CD14-positive monocyte (primary cell): ENCODE data around the gene ABCC3. TPM values are rescaled to one million over a fixed set of nuclear protein-coding genes. Genes with fewer than 3 reads are reported as not detected.

Experiments used
- DNase-seq, 3 donors: peaks; one replicate each; pipeline ENCODE4 v3.0.0-alpha.2; 2011 to 2022
- H2AFZ ChIP-seq: 2 replicates; pipeline ENCODE4 v1.6.0; 2012; ENCODE audit warnings: mild to moderate bottlenecking, low read depth, low read length, inconsistent platforms; ENCODE audit not compliant: insufficient read depth, poor library complexity, severe bottlenecking
- H3K27ac ChIP-seq, 2 donors: 1 replicate in 1 of 2; 2 replicates in 1 of 2; pipeline ENCODE4 v1.5.1; 2012 to 2013; ENCODE audit warnings: low read length in 2 of 2, control low read depth in 1 of 2, inconsistent platforms in 1 of 2, low read depth in 1 of 2, mild to moderate bottlenecking in 1 of 2
- H3K27me3 ChIP-seq, 2 donors: one replicate each; pipeline versions ENCODE4 v1.6.0 to v1.6.1; 2011 to 2013; ENCODE audit warnings: low read length in 2 of 2; ENCODE audit not compliant: control insufficient read depth in 2 of 2, insufficient read depth in 2 of 2
- H3K36me3 ChIP-seq, 2 donors: replicated peaks in 1 of 2; 1 replicate in 1 of 2; 2 replicates in 1 of 2; pipeline versions ENCODE4 v1.5.1 to v1.6.1; 2012 to 2013; ENCODE audit warnings: low read length in 2 of 2, control low read depth in 1 of 2, inconsistent platforms in 1 of 2, mild to moderate bottlenecking in 1 of 2; ENCODE audit not compliant: insufficient read depth in 2 of 2, control insufficient read depth in 1 of 2
- H3K4me1 ChIP-seq, 2 donors: 1 replicate in 1 of 2; 2 replicates in 1 of 2; pipeline versions ENCODE4 v1.5.1 to v1.6.1; 2012 to 2013; ENCODE audit warnings: low read length in 2 of 2, control low read depth in 1 of 2, inconsistent platforms in 1 of 2, mild to moderate bottlenecking in 1 of 2, moderate library complexity in 1 of 2; ENCODE audit not compliant: insufficient read depth in 2 of 2, control insufficient read depth in 1 of 2
- H3K4me2 ChIP-seq: replicated peaks from 2 replicates; pipeline ENCODE3; 2012; ENCODE audit warnings: low read length, moderate library complexity, mild to moderate bottlenecking; ENCODE audit not compliant: poor library complexity, severe bottlenecking; ENCODE audit errors: extremely low read depth
- H3K4me3 ChIP-seq, 3 experiments: fragments of 200-600 bp in 1 of 3; sonication (generic) in 1 of 3; replicated peaks in 1 of 3; 1 replicate in 2 of 3; 2 replicates in 1 of 3; pipeline ENCODE4 v1.5.1; 2011 to 2013; ENCODE audit warnings: low read length in 3 of 3, mild to moderate bottlenecking in 3 of 3, control low read depth in 2 of 3, low read depth in 2 of 3, inconsistent platforms in 1 of 3, moderate library complexity in 1 of 3
- H3K79me2 ChIP-seq: 2 replicates; pipeline ENCODE4 v1.6.0; 2012; ENCODE audit warnings: mild to moderate bottlenecking, control low read depth, inconsistent platforms, low read length, moderate library complexity; ENCODE audit not compliant: insufficient read depth
- H3K9ac ChIP-seq: 2 replicates; pipeline ENCODE4 v1.6.0; 2017; ENCODE audit warnings: low read length, mild to moderate bottlenecking; ENCODE audit not compliant: insufficient read depth, poor library complexity, severe bottlenecking
- H3K9me3 ChIP-seq, 2 donors: replicated peaks in 1 of 2; 1 replicate in 1 of 2; 2 replicates in 1 of 2; pipeline versions ENCODE4 v1.5.1 to v1.6.1; 2012 to 2013; ENCODE audit warnings: low read length in 2 of 2, control low read depth in 1 of 2; ENCODE audit not compliant: control insufficient read depth in 1 of 2, insufficient read depth in 1 of 2
- H4K20me1 ChIP-seq: 2 replicates; pipeline ENCODE4 v1.6.0; 2012; ENCODE audit warnings: mild to moderate bottlenecking, low read length, control low read depth, moderate library complexity; ENCODE audit not compliant: insufficient read depth
- H3K27ac Mint-ChIP-seq, 7 donors: one replicate each; pipeline ENCODE4 v1.8.0; 2020; ENCODE audit warnings: mild to moderate bottlenecking in 7 of 7, mixed read lengths in 7 of 7, moderate library complexity in 6 of 7, inconsistent platforms in 2 of 7
- H3K27me3 Mint-ChIP-seq, 3 donors: one replicate each; pipeline ENCODE4 v1.8.0; 2021 to 2022; ENCODE audit warnings: low read depth in 3 of 3, mild to moderate bottlenecking in 3 of 3, mixed read lengths in 3 of 3, moderate library complexity in 3 of 3, inconsistent platforms in 1 of 3
- H3K36me3 Mint-ChIP-seq, 2 donors: one replicate each; pipeline ENCODE4 v1.8.0; 2020; ENCODE audit warnings: mixed read lengths in 2 of 2, inconsistent platforms in 1 of 2, mild to moderate bottlenecking in 1 of 2
- H3K4me1 Mint-ChIP-seq: one replicate; pipeline ENCODE4 v1.8.0; 2020; ENCODE audit warnings: mild to moderate bottlenecking, mixed read lengths
- H3K4me3 Mint-ChIP-seq, 2 donors: one replicate each; pipeline ENCODE4 v1.8.0; 2020; ENCODE audit warnings: mild to moderate bottlenecking in 2 of 2, mixed read lengths in 2 of 2, moderate library complexity in 1 of 2
- H3K9me3 Mint-ChIP-seq, 7 donors: one replicate each; pipeline ENCODE4 v1.8.0; 2020 to 2022; ENCODE audit warnings: mixed read lengths in 7 of 7, mild to moderate bottlenecking in 6 of 7, moderate library complexity in 6 of 7, inconsistent platforms in 2 of 7
- CTCF ChIP-seq: fragments of 200-600 bp; IDR thresholded peaks from one replicate; pipeline ENCODE4 v1.8.0; 2022; ENCODE audit warnings: antibody characterized with exemption, mild to moderate bottlenecking
- WGBS: methylation state at CpG from one replicate; pipeline ENCODE4 v1.1.5; 2013; ENCODE audit warnings: missing lambda C conversion rate; ENCODE audit not compliant: insufficient coverage; 5-methylcytosine and 5-hydroxymethylcytosine counted together
- intact Hi-C, 2 donors: fragments of 100-400 bp; cut with micrococcal nuclease; formaldehyde crosslinking; loops; one replicate each; pipeline versions ENCODE4 v1.15.0 to v1.15.1; 2023
- polyA plus RNA-seq, 3 donors: library from polyadenylated mRNA; depleted of rRNA in 1 of 3; unstranded in 2 of 3; stranded (reverse) in 1 of 3; fragments of 300-500 nt in 2 of 3; fragments of >200 nt in 1 of 3; fragmentation: Illumina TruSeq in 2 of 3; gene quantifications; 1 replicate in 2 of 3; 2 replicates in 1 of 3; pipeline ENCODE4 v1.2.3, GENCODE V29; 2012 to 2021

ABCC3 gene
- polyA plus RNA-seq, 3 donors: 2.7 to 74.5 (median 11.4) TPM

GRCh38 chr17:50676065-50676975, 41.6 kb downstream of the ABCC3 start:
- Histone ChIP-seq H3K79me2 (no peaks in the 10 kb centered on the region), H3K4me2 (no peak overlapping the region), H4K20me1 (no peaks in the 10 kb centered on the region), H3K9me3 (no peaks in the 10 kb centered on the region), H3K4me3 (no peak overlapping the region), H3K9ac (no peak overlapping the region), H3K4me1 (peaks cover 5 to 10% of the 10 kb centered on the region in 2 donors), H2AFZ (no peak overlapping the region), H3K27me3 (no peaks in the 10 kb centered on the region), H3K27ac (no peak overlapping the region), H3K36me3 (no peaks in the 10 kb centered on the region)
- no peak for DNase-seq
- TF ChIP-seq CTCF: no peak
- H3K27me3 Mint-ChIP-seq: peaks cover 5 to 10% (median 8%) of the 10 kb centered on the region in 3 donors
- H3K4me3 Mint-ChIP-seq: no peak overlapping the region
- no peaks in the 10 kb centered on the region for H3K9me3 Mint-ChIP-seq
- 96% methylated on average over 17 of the region's 24 CpGs for WGBS
- peaks cover 0 to 12% of the 10 kb centered on the region in 2 donors for H3K36me3 Mint-ChIP-seq
- H3K4me1 Mint-ChIP-seq: peaks cover 6% of the 10 kb centered on the region
- no peak overlapping the region for H3K27ac Mint-ChIP-seq
- intact Hi-C loops: no loop called here

- Histone ChIP-seq H4K20me1 (no peaks in the 10 kb centered on the region), H3K36me3 (no peaks in the 10 kb centered on the region), H3K4me3 (no peak overlapping the region), H3K27ac (no peak overlapping the region), H2AFZ (no peak overlapping the region), H3K27me3 (no peaks in the 10 kb centered on the region), H3K79me2 (no peaks in the 10 kb centered on the region), H3K4me2 (no peak overlapping the region), H3K9ac (no peak overlapping the region), H3K4me1 (peaks cover 5 to 9% of the 10 kb centered on the region in 2 donors), H3K9me3 (no peaks in the 10 kb centered on the region)
- TF ChIP-seq CTCF: no peak
- peaks cover 0 to 8% of the 10 kb centered on the region in 2 donors for H3K36me3 Mint-ChIP-seq
- intact Hi-C loops: no loop called here
- no peak overlapping the region for H3K27ac Mint-ChIP-seq
- peaks cover 7 to 17% (median 8%) of the 10 kb centered on the region in 3 donors for H3K27me3 Mint-ChIP-seq
- no peak overlapping the region for H3K4me3 Mint-ChIP-seq
- H3K4me1 Mint-ChIP-seq: peaks cover 9% of the 10 kb centered on the region
- 95% methylated on average over 10 of the region's 12 CpGs for WGBS
- no peaks in the 10 kb centered on the region for H3K9me3 Mint-ChIP-seq
- DNase-seq: no peak
These were observed 43.2 kb downstream of the ABCC3 start for GRCh38 chr17:50677851-50678375.
